Smooth muscle cell (in vitro differentiated cells): ENCODE measurements around the gene GOLGA6L7. TPM values are rescaled to one million over a fixed set of nuclear protein-coding genes. Genes with fewer than 3 reads are reported as not detected.

Experiments used
- DNase-seq: peaks from one replicate; lab custom pipeline; 2025; ENCODE audit not compliant: unreplicated experiment; lab: John Stamatoyannopoulos, UW
- H2AFZ ChIP-seq: fragments of 200-600 bp; sonication (generic); 2 replicates; pipeline ENCODE4 v1.6.0; 2016; ENCODE audit warnings: antibody characterized with exemption, low read depth, mild to moderate bottlenecking
- H3F3A ChIP-seq: fragments of 200-600 bp; sonication (generic); 2 replicates; pipeline ENCODE4 v1.6.0; 2017; ENCODE audit warnings: antibody characterized with exemption, low read depth
- H3K27ac ChIP-seq: fragments of 200-600 bp; sonication (generic); 2 replicates; pipeline ENCODE4 v1.5.1; 2016; ENCODE audit warnings: low read depth, mild to moderate bottlenecking
- H3K27me3 ChIP-seq: fragments of 200-600 bp; sonication (generic); 2 replicates; pipeline ENCODE4 v1.6.1; 2016; ENCODE audit warnings: low read depth, mild to moderate bottlenecking
- H3K36me3 ChIP-seq: fragments of 200-600 bp; sonication (generic); 2 replicates; pipeline ENCODE4 v1.5.1; 2016; ENCODE audit warnings: low read depth
- H3K4me1 ChIP-seq: fragments of 200-600 bp; sonication (generic); 2 replicates; pipeline ENCODE4 v1.5.1; 2016; ENCODE audit warnings: low read depth
- H3K4me2 ChIP-seq: fragments of 200-600 bp; sonication (generic); 2 replicates; pipeline ENCODE4 v1.6.0; 2016; ENCODE audit warnings: mild to moderate bottlenecking
- H3K4me3 ChIP-seq: fragments of 200-600 bp; sonication (generic); 2 replicates; pipeline ENCODE4 v1.5.1; 2016; ENCODE audit warnings: mild to moderate bottlenecking
- H3K79me2 ChIP-seq: fragments of 200-600 bp; sonication (generic); 2 replicates; pipeline ENCODE4 v1.6.0; 2016; ENCODE audit warnings: low read depth, mild to moderate bottlenecking
- H3K9ac ChIP-seq: fragments of 200-600 bp; sonication (generic); 2 replicates; pipeline ENCODE4 v1.6.0; 2016; ENCODE audit warnings: low read depth
- H3K9me3 ChIP-seq: fragments of 200-600 bp; sonication (generic); replicated peaks from 2 replicates; pipeline ENCODE4 v1.5.1; 2016; ENCODE audit warnings: low read depth
- H4K20me1 ChIP-seq: fragments of 200-600 bp; sonication (generic); 2 replicates; pipeline ENCODE4 v1.6.0; 2016; ENCODE audit warnings: low read depth
- WGBS: methylation state at CpG from one replicate; pipeline ENCODE4 v1.1.7; 2016; ENCODE audit warnings: low lambda C conversion rate; 5-methylcytosine and 5-hydroxymethylcytosine counted together
- polyA plus RNA-seq: library from polyadenylated mRNA; unstranded; fragments of >200 nt; fragmentation: Nextera tagmentation; extraction: Ambion mirVana; gene quantifications from 2 replicates; pipeline ENCODE4 v1.2.1, GENCODE V29; 2016
- total RNA-seq: library from RNA; depleted of rRNA; stranded (reverse); fragments of >200 nt; gene quantifications from 2 replicates; pipeline ENCODE4 v1.2.3, GENCODE V29; 2014
- TF ChIP-seq, protein P1 (sequence below): fragments of 200-600 bp; sonication (generic); IDR thresholded peaks from 2 replicates; pipeline ENCODE4 v1.5.1; 2017; ENCODE audit warnings: borderline replicate concordance, mild to moderate bottlenecking, antibody characterized with exemption; ENCODE audit not compliant: insufficient read depth, poor library complexity, severe bottlenecking

GOLGA6L7 gene
- total and polyA plus RNA-seq, 2 experiments from 2014 or later: not detected

DNA sequence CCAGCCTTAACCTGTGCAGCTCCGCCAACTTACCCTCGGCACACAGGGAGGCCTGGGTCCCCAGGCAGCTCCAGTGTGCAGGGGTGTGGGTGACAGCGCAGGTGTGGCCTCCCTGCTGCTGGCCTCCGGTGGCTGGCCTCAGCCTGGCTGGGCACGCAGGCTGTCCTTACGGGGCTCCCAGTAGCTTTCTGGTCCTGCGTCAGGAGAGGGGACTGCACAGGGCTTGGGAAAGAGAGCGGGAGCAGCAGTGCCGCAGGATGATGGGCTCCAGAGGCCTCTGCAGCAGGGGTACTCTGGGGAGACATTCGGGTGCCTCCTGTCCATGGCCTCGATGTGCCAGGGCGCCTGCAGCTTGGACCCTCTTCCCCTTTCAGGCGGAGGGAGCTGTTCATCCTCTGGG, 46.7 kb upstream of the GOLGA6L7 start:
- Histone ChIP-seq H3K9ac (no peak overlapping the region), H3K27ac (no peak overlapping the region), H2AFZ (no peak overlapping the region), H3K4me3 (no peak overlapping the region), H3K4me2 (no peak overlapping the region), H3K27me3 (no peaks in the 10 kb centered on the region), H3F3A (no peaks in the 10 kb centered on the region), H3K4me1 (no peaks in the 10 kb centered on the region), H3K79me2 (no peaks in the 10 kb centered on the region), H4K20me1 (no peaks in the 10 kb centered on the region), H3K36me3 (no peaks in the 10 kb centered on the region), H3K9me3 (no peaks in the 10 kb centered on the region)
- TF ChIP-seq, protein P1, sequence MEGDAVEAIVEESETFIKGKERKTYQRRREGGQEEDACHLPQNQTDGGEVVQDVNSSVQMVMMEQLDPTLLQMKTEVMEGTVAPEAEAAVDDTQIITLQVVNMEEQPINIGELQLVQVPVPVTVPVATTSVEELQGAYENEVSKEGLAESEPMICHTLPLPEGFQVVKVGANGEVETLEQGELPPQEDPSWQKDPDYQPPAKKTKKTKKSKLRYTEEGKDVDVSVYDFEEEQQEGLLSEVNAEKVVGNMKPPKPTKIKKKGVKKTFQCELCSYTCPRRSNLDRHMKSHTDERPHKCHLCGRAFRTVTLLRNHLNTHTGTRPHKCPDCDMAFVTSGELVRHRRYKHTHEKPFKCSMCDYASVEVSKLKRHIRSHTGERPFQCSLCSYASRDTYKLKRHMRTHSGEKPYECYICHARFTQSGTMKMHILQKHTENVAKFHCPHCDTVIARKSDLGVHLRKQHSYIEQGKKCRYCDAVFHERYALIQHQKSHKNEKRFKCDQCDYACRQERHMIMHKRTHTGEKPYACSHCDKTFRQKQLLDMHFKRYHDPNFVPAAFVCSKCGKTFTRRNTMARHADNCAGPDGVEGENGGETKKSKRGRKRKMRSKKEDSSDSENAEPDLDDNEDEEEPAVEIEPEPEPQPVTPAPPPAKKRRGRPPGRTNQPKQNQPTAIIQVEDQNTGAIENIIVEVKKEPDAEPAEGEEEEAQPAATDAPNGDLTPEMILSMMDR: no peak
- WGBS: 92% methylated on average over 13 of the region's 13 CpGs
- no peak for DNase-seq

DNA sequence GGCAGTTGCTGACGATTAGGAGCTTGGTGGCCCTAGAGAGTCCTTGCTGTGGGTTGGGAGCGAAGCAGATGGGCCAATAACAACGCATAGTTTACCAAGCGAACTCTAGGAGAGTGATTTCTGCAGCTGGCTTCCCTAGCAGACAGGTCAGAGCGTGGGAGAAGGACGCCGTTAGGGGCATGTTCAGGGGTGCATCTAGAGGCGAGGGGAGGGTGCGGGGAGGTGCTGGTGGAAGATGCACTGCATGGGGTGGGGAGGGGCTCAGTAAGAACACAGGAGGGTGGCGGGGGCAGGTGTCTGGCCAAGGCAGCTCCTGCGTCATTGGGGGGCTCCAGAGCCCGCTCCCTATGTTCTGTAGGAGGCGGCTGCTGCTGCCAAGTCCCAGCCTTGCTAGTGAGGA, 46.2 kb upstream of the GOLGA6L7 start:
- Histone ChIP-seq H3K9me3 (no peaks in the 10 kb centered on the region), H3K36me3 (no peaks in the 10 kb centered on the region), H4K20me1 (no peaks in the 10 kb centered on the region), H2AFZ (no peak overlapping the region), H3K4me3 (no peak overlapping the region), H3K27ac (no peak overlapping the region), H3K9ac (no peak overlapping the region), H3K79me2 (no peaks in the 10 kb centered on the region), H3F3A (no peaks in the 10 kb centered on the region), H3K4me1 (no peaks in the 10 kb centered on the region), H3K27me3 (no peaks in the 10 kb centered on the region), H3K4me2 (no peak overlapping the region)
- 99% methylated on average over 10 of the region's 13 CpGs for WGBS
- TF ChIP-seq, protein P1: no peak
- DNase-seq: no peak

DNA sequence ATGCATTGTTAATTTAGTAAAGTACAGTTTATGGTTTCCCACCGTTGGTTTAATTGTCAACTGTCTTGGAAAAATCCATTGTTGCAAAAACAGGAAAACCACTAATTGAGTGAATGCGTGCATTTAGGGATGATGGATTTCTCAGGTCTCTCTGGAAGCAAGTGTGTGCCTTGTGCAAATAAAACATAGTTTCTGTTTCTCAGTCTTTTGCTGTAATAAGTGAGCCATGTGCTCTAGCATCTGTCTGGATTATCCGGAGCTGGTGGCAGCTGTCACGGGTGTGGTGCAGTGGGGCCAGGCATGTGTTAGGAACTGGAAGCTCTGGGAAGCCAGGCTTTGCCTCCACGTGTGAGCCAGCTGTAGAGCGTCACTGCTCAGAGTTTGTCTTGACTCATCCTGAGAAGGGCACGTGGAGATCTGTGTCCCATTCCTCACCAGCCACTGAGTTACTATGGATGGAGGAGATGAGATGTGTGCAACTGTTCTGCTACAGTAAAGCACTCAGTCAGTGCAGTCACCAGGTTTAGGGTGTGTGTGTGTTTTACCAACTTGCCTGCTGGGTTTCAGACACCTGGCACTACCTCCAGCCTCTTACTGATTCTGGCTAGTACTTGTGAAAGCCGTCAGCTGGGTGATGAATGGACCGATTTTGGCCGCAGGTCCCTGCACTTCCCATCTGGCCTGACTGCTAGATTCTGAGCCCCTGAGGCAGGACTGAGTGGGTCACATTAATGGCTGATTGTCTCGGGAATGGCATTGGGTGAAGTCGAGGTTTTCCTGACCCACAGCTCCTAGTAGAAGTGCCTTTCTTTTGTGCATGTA, 44.6 kb upstream of the GOLGA6L7 start:
- no peak for DNase-seq
- TF ChIP-seq, protein P1: no peak

DNA sequence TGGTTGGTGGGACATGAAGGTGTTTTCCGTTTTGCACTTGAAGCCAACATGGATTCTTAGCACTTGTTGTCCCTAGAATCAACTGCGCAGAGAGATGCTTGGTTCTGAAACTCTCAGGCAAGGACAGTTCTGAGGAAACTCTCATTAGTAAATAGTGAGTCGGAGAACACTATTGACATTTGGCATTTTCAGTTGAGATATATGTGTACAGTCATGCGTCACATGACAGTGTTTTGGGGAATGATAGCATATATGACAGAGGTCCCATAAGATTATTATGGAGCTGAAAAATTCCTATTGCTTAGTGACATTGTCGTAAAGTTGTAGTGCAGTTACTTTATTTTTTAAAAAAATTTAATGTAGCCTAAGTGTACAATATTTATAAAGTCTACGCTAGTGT, 43.1 kb upstream of the GOLGA6L7 start:
- Histone ChIP-seq H3K4me2 (no peak overlapping the region), H3F3A (no peaks in the 10 kb centered on the region), H3K9me3 (no peaks in the 10 kb centered on the region), H3K9ac (no peak overlapping the region), H3K27ac (no peak overlapping the region), H4K20me1 (no peaks in the 10 kb centered on the region), H3K4me3 (no peak overlapping the region), H3K27me3 (peaks cover 8% of the 10 kb centered on the region), H3K4me1 (peaks cover 12% of the 10 kb centered on the region), H2AFZ (no peak overlapping the region), H3K79me2 (no peaks in the 10 kb centered on the region), H3K36me3 (no peaks in the 10 kb centered on the region)
- DNase-seq: no peak
- TF ChIP-seq, protein P1: no peak
- WGBS: 94% methylated on average over 6 of the region's 6 CpGs

More for the DNA sequence above, 44.6 kb upstream of the GOLGA6L7 start:
- Histone ChIP-seq H3K4me1 (no peaks in the 10 kb centered on the region), H3K79me2 (no peaks in the 10 kb centered on the region), H3K27me3 (no peaks in the 10 kb centered on the region), H3K4me3 (no peak overlapping the region), H3K4me2 (no peak overlapping the region), H3F3A (no peaks in the 10 kb centered on the region), H3K9me3 (no peaks in the 10 kb centered on the region), H3K36me3 (no peaks in the 10 kb centered on the region), H3K9ac (no peak overlapping the region), H2AFZ (no peak overlapping the region), H3K27ac (no peak overlapping the region), H4K20me1 (no peaks in the 10 kb centered on the region)
- 75% methylated on average over 12 of the region's 12 CpGs for WGBS
